ENCODE results near the gene ERC1.
"Not testable (repeated sequence)": the region's sequence is repeated elsewhere in the genome, so short reads cannot be mapped to it uniquely, and the experiment has no call there.

The ERC1 gene

GRCh38 chr12:1080520-1081223, 89.6 kb downstream of the ERC1 start:
- no peak for DNase-seq

- no peak for DNase-seq
These were observed 92.3 kb downstream of the ERC1 start for GRCh38 chr12:1083151-1083888.

- DNase-seq: no peak
These were observed 92.9 kb downstream of the ERC1 start for GRCh38 chr12:1083889-1084262.

GRCh38 chr12:1091350-1091749, 100.3 kb downstream of the ERC1 start:
- no peak for DNase-seq

- no peak for DNase-seq
These were observed 102.2 kb downstream of the ERC1 start for GRCh38 chr12:1093166-1093751.

GRCh38 chr12:1094714-1095113, 103.7 kb downstream of the ERC1 start:
- no peak for DNase-seq

GRCh38 chr12:1099158-1099557, 108.1 kb downstream of the ERC1 start:
- no peak for DNase-seq

GRCh38 chr12:1099618-1100017, 108.6 kb downstream of the ERC1 start:
- not testable (repeated sequence) for DNase-seq

- no peak for DNase-seq
These were observed 111.1 kb downstream of the ERC1 start for GRCh38 chr12:1102115-1102514.

- DNase-seq: no peak
These were observed 111.9 kb downstream of the ERC1 start for GRCh38 chr12:1102791-1103450.

- DNase-seq: no peak
These were observed 112.6 kb downstream of the ERC1 start for GRCh38 chr12:1103632-1104031.

- DNase-seq: no peak
These were observed 113.2 kb downstream of the ERC1 start for GRCh38 chr12:1104088-1104800.

GRCh38 chr12:1107669-1108068, 116.6 kb downstream of the ERC1 start:
- no peak for DNase-seq

- no peak for DNase-seq
These were observed 117.3 kb downstream of the ERC1 start for GRCh38 chr12:1108276-1108675.

GRCh38 chr12:1115484-1116231, 124.6 kb downstream of the ERC1 start:
- DNase-seq: no peak

- no peak for DNase-seq
These were observed 126.3 kb downstream of the ERC1 start for GRCh38 chr12:1117371-1117770.

GRCh38 chr12:1117970-1118563, 127.0 kb downstream of the ERC1 start:
- peak; percentile 62 for DNase-seq

GRCh38 chr12:1122786-1123185, 131.8 kb downstream of the ERC1 start:
- DNase-seq: no peak

- DNase-seq: no peak
These were observed 135.1 kb downstream of the ERC1 start for GRCh38 chr12:1126091-1126490.

- DNase-seq: no peak
These were observed 136.0 kb downstream of the ERC1 start for GRCh38 chr12:1127021-1127420.

- no peak for DNase-seq
These were observed 139.1 kb downstream of the ERC1 start for GRCh38 chr12:1130164-1130563.

- DNase-seq: no peak
These were observed 139.5 kb downstream of the ERC1 start for GRCh38 chr12:1130571-1130970.

Measured in left hindlimb (tissue), 1 donor.